Amygdala (tissue), 56 donors: ENCODE results near the gene CTAGE1.
"Not testable (repeated sequence)": the region's sequence is repeated elsewhere in the genome, so short reads cannot be mapped to it uniquely, and the experiment has no call there.

Source experiments
- DNase-seq, 56 donors: peaks; one replicate each; lab custom pipeline; 2025; lab: John Stamatoyannopoulos, UW

Gene CTAGE1

GRCh38 chr18:22417496-22418188 is at the start of gene CTAGE1:
CTAGE1 (minus strand) TSS chr18:22417915; CDS start chr18:22417811, 104 bp downstream.
- no peak for DNase-seq

GRCh38 chr18:22466608-22467395 is 49.1 kb upstream of the CTAGE1 start:
- DNase-seq: no peak

GRCh38 chr18:22465859-22466457 is 48.2 kb upstream of the CTAGE1 start:
- no peak for DNase-seq

- no peak for DNase-seq
These were observed 45.4 kb upstream of the CTAGE1 start for GRCh38 chr18:22463076-22463475.

DNA sequence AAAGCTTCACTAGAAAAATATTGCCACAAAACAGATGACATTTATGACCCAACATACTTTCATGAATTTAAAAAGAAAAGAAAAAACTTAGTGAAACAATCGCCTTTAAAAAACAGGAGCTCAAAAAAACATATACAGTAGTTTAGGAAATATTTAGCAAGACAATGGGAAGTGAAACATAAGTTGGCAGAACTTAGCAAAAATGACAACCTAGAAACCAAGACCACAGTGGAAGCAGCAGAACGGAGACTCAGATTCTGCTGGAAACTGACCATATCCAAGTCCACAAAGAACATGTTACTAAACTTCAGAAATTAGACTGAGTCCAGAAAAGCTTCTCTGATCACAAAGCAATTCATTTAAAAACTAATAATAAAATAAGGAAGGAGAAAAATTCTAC is 41.8 kb upstream of the CTAGE1 start:
- DNase-seq: no peak

DNA sequence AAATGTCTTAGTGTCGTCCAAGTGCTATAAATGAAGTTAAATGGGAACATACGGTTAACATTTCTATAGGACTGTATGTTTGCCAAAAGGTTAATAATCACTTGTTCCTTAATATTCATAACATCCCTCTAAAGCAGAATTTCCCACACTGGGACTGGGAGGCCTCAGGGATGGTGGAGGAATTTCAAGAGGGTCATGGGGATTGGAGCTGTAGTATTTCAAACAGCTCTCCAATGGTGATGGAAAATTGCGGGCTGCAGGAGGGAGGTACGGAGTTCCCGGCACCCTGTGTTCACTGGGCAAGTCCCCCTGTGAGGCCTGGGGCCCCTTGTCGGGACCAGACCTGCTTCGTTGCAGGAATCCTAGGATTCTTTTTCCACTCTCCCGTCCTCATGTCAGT is 39.8 kb upstream of the CTAGE1 start:
- no peak for DNase-seq

DNA sequence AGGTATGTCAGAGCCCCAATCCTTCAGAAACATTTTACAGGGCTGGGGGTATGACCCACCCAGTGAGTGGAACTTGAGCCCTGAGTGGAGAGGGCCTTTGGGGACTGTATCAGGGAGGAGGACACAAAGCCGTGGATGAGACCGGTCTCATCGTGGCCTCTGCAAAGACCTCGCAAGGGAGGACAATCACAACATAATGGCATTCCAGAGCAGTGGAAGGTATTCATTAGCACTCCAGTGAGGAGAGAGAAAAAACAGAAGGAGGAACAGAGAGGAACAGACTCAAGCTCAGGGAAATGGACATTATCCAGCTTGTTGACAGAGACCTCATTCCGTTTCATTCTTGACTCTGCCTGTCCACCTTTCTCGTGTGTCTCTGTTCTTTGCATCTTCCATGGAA is 38.8 kb upstream of the CTAGE1 start:
- no peak for DNase-seq

GRCh38 chr18:22456116-22456480 is 38.4 kb upstream of the CTAGE1 start:
- DNase-seq: no peak

DNA sequence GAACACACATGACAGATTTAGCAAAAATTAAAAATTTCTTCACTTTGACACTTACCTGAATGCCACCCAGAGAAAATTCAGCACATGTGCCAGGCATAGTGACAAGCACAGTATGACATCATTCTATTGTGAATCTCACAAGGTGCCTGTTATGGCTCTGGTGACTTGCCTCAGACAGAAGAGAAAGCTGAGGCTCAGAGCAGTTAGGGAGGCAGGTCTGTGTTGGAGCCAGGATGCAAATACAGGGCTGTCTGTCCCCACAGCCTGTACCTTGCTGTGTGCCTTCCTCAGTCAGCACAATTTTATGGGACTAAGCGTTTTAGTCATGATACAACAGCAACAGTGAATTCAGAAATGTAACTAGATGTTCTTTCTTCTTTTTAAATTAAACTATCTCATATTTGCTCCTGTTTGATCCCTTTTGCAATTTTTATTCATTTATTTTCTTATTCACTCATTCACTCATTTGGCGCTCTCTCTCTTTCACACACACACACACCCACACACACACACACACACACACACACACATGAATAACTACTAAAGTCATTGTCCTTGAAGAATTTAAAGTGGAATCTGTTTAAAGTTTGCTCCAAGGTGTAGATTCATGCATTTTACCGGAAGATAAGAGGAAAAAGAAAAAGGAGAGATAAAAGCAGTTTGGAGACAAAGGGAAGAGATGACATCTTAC is 37.9 kb upstream of the CTAGE1 start:
- no peak for DNase-seq

- no peak for DNase-seq
These were observed 35.6 kb upstream of the CTAGE1 start for GRCh38 chr18:22453315-22453714.

DNA sequence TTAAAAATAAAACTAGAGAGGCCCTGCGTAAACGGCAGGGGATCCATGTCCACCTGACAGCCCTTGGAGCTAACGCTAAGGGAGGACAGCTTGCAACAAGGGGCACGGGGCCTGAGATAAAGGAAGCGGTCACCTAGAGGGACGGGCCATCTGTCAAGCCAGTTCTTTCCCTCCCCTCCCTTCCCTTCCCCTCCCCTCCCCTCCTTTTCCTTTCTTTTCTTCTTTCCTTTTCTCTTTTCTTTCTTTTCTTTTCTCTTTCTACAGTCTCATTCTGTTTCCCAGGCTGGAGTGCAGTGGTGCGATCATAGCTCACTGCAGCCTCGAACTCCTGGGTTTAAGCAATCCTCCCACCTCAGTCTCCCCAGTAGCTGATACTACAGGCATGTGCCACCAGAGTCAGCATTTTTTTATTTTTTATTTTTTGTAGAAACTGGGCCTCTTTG is 34.5 kb upstream of the CTAGE1 start:
- no peak for DNase-seq

- DNase-seq: no peak
These were observed 34.1 kb upstream of the CTAGE1 start for GRCh38 chr18:22451796-22452195.

GRCh38 chr18:22450766-22451165 is 33.1 kb upstream of the CTAGE1 start:
- DNase-seq: not testable (repeated sequence)

GRCh38 chr18:22450318-22450717 is 32.6 kb upstream of the CTAGE1 start:
- not testable (repeated sequence) for DNase-seq

- not testable (repeated sequence) for DNase-seq
These were observed 32.0 kb upstream of the CTAGE1 start for GRCh38 chr18:22449753-22450152.

DNA sequence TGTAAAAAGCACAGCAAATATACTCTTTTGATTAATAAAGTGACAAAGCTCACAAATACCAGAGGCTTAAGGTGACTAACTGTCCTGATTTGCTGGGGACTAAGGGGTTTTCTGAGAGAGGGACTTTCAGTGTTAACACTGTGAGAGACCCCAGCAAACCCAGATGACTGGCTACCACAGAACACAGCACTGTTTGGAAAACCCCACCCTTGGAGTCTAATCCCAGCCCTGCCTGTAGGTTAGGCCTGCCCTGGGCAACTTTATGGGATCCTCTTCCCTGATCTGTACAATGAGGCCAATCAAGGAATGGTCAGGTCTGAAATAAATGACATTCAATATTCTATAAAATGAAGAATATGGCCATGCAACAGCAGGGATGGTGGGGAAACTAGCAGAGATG is 30.5 kb upstream of the CTAGE1 start:
- no peak for DNase-seq

DNA sequence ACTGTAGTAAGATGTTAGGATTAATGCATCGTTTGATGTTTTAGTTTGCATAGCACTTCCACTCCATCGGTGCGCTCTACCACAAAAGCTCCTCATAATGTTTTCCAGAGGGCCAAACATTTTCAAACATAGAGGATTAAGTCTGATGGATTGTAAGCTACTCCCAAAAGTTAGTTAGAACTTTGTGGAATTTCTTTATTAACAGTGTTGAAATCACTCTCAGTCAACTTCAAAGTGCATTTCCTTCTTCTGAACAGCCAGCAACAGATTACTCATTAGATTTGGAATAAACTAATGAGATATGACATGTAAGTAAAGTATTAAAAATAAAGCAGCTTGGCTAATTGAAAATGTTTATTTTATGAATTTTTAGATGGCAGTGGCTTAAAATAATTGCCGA is 30.1 kb upstream of the CTAGE1 start:
- DNase-seq: no peak

DNA sequence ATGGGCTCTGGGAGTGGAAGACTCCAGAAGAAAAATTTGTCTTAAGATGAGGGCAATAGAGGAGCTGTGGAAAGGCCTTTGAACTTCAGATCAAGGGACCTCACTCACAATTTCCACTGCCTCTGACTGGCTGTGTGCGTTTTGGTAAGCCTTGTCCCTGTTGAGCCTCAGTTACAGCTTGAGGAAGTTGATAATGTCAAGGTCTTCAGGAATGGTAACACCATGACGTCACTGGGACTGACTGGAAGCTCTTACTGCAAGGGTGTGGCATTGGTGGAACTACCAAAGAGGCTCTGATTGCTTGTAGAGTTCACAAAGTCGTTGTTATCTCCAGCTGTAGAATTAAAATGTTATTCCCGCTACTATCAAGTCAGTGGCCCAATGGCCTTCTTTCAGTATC is 29.2 kb upstream of the CTAGE1 start:
- no peak for DNase-seq

DNA sequence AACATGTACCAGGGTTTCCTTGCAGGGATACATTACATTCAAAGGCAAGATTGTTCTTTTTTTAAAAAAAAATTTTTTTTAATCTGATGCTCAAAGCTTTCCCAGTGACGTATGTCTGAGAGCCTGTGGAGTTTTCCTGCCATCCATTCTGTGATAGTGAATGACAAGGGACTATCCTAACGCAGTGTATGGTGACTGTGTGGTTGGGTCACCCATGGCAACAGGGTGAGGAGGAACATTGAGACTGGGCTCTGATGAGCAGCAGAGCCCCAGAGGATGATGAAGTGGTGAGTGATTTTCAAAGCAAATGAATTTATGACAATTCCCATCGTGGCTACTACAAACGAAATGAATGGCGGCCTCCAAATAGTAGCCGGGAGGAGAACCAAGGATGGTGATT is 28.6 kb upstream of the CTAGE1 start:
- no peak for DNase-seq

- DNase-seq: no peak
These were observed 23.9 kb upstream of the CTAGE1 start for GRCh38 chr18:22441638-22442037.

DNA sequence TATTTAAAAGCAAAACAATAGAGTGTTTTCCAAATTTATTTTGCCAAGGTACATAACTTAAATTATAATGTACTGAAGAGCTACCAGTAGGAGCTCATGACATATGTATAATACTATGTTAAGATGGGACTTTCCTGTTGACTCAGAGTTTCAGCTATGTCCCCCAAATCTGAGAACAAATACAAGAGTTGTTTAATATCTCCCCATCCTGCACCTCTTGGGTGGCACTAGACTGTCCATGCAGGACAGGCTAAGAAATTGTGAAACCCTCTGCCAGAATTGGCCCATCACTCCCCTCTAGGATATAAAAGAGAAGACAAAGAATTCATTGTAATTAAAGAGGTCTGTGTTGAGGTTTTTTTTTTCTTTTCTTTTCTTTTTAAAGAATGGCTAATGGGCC is 21.7 kb upstream of the CTAGE1 start:
- DNase-seq: no peak
